Lower lobe of right lung (tissue), 2 donors: Measurements from ENCODE around the gene ZSCAN22. TPM values are rescaled to one million over a fixed set of nuclear protein-coding genes. Genes with fewer than 3 reads are reported as not detected.
A peak's percentile ranks its signal among the peaks of the same experiment; 100 is the strongest.

ENCODE experiments used
- ATAC-seq, 2 donors: fragments of 200-7000 bp; cut with Tn5 transposase; one replicate each; pipeline ENCODE4 v1.9.1; 2020 to 2022; ENCODE audit warnings: mild to moderate bottlenecking in 2 of 2, moderate library complexity in 2 of 2
- DNase-seq: peaks from one replicate; pipeline ENCODE4 v3.0.0-alpha.2; 2020
- H3K27ac ChIP-seq: fragments of 200-600 bp; one replicate; pipeline ENCODE4 v1.8.0; 2022
- H3K27me3 ChIP-seq: fragments of 200-600 bp; one replicate; pipeline ENCODE4 v1.8.0; 2022; ENCODE audit warnings: low read depth
- H3K36me3 ChIP-seq: fragments of 200-600 bp; one replicate; pipeline ENCODE4 v1.8.0; 2022; ENCODE audit warnings: mild to moderate bottlenecking
- H3K4me1 ChIP-seq: fragments of 200-600 bp; one replicate; pipeline ENCODE4 v1.8.0; 2022
- H3K4me3 ChIP-seq: fragments of 200-600 bp; one replicate; pipeline ENCODE4 v1.8.0; 2022; ENCODE audit warnings: mild to moderate bottlenecking
- H3K9me3 ChIP-seq: fragments of 200-600 bp; one replicate; pipeline ENCODE4 v1.8.0; 2022
- intact Hi-C: fragments of 100-400 bp; cut with DNase I; formaldehyde crosslinking; loops from one replicate; pipeline ENCODE4 v1.11.0; 2022
- total RNA-seq: library from RNA; stranded (reverse); fragmentation: NEBNext Ultra II Directional; extraction: Animal tissue kit (Norgen Biotek cat#: 25700); gene quantifications from one replicate; pipeline ENCODE4 v1.2.1, GENCODE V29; 2021
- TF ChIP-seq, protein P1 (sequence below): fragments of 200-600 bp; IDR thresholded peaks from one replicate; pipeline ENCODE4 v1.8.0; 2022; ENCODE audit warnings: antibody characterized with exemption, mild to moderate bottlenecking
- donor health status: DM: no; HTN: yes; CAD: no; lungs with severe emphysema.

Gene ZSCAN22
- total RNA-seq, 1 donor from 2014 or later: 3.6 TPM

DNA sequence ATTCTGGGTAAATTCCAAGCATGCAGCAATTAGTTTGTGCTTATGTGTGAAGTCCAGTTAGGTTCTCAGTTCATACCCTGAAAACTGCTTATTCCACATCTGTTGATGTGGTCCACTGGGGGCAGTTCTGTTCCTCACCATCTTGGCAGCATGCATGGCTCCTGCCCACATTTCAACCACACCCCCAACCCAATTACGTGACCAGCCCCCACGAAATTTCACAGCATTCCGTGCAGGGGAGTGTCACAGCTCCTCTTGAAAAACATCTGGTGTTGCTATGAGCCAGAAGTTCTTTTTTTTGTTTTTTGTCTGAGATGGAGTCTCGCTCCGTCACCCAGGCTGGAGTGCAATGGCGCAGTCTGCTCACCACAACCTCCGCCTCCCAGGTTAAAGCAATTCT, 30.7 kb upstream of the ZSCAN22 start:
- peaks cover 64% of the 10 kb centered on the region for H3K9me3 ChIP-seq
- no peak for ATAC-seq
- intact Hi-C loops: no loop called here

DNA sequence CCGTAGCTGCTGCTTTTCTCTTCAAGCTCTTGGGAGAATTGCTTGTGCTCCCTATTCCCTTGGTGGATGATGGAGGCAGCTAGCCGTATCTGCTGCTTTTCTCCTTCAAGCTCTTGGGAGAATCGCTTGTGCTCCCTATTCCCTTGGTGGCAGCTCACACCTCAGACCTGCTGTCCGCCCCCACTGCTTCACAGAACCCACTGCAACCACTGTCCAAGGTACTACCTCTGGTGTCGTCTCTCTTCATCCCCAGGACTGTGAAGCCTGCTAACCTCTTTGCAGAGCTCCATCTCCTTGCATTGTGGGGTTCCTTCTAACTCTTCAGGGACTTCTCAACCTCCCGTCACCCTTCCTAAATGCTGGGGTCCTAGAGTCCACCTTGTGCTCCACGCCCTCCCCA, 26.2 kb upstream of the ZSCAN22 start:
- DNase-seq (no peak), ATAC-seq (no peak)
- intact Hi-C loops: no loop called here
- no peak overlapping the region for H3K4me3 ChIP-seq
- TF ChIP-seq, protein P1, sequence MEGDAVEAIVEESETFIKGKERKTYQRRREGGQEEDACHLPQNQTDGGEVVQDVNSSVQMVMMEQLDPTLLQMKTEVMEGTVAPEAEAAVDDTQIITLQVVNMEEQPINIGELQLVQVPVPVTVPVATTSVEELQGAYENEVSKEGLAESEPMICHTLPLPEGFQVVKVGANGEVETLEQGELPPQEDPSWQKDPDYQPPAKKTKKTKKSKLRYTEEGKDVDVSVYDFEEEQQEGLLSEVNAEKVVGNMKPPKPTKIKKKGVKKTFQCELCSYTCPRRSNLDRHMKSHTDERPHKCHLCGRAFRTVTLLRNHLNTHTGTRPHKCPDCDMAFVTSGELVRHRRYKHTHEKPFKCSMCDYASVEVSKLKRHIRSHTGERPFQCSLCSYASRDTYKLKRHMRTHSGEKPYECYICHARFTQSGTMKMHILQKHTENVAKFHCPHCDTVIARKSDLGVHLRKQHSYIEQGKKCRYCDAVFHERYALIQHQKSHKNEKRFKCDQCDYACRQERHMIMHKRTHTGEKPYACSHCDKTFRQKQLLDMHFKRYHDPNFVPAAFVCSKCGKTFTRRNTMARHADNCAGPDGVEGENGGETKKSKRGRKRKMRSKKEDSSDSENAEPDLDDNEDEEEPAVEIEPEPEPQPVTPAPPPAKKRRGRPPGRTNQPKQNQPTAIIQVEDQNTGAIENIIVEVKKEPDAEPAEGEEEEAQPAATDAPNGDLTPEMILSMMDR: no peak
- peaks cover 23% of the 10 kb centered on the region for H3K9me3 ChIP-seq
- no peaks in the 10 kb centered on the region for H3K27me3 ChIP-seq
- H3K36me3 ChIP-seq: peaks cover 25% of the 10 kb centered on the region
- H3K4me1 ChIP-seq: peaks cover under 1% of the 10 kb centered on the region
- no peak overlapping the region for H3K27ac ChIP-seq

More for the DNA sequence above, 30.7 kb upstream of the ZSCAN22 start:
- H3K27ac ChIP-seq: no peak overlapping the region
- H3K27me3 ChIP-seq: no peaks in the 10 kb centered on the region
- no peaks in the 10 kb centered on the region for H3K4me1 ChIP-seq
- TF ChIP-seq, protein P1: no peak
- H3K36me3 ChIP-seq: peaks cover 59% of the 10 kb centered on the region
- no peak for DNase-seq
- H3K4me3 ChIP-seq: no peak overlapping the region

DNA sequence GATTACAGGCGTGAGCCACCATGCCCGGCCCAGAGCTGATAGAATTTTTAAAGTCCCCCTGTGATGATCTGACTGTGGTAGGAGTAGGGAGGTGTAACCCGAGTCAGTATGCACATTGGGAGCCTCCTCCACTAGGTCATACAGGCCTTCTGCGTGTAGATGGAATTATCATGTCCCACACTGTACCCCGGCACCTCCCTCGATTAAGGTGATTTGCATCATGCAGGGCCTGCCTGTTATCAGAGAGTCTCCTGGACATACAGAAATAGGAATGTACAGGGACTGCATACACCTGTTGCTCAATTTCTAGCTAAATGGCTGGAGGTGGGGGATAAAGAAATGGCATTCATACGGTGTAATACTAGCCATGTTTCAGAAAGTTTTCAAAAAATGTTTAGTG, 22.5 kb upstream of the ZSCAN22 start:
- Histone ChIP-seq H3K27me3 (no peaks in the 10 kb centered on the region), H3K36me3 (peaks cover 34% of the 10 kb centered on the region), H3K27ac (peak overlapping the region; percentile 94), H3K4me3 (peak overlapping the region; percentile 87), H3K9me3 (peaks cover 4% of the 10 kb centered on the region), H3K4me1 (peaks cover 13% of the 10 kb centered on the region)
- intact Hi-C loops: no loop called here
- TF ChIP-seq, protein P1: no peak
- DNase-seq (no peak), ATAC-seq (no peak)

DNA sequence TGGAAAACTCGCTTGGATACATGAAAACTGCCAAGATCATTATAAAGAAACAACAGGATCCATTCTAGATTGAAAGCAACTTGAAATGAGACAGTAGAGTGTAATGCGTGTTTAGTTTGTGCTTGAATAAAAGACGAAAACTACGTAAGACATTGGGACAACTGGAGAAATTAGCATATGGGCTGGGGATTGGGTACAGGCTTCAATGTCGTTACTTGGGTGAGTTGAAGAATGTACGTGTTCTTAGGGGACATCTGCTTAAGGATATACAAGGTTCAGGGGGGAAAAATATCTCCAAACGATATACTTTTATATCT, 22.1 kb upstream of the ZSCAN22 start:
- DNase-seq (no peak), ATAC-seq (peak; percentile 2 to 26)
- Histone ChIP-seq H3K4me3 (peak overlapping the region; percentile 87), H3K27me3 (no peaks in the 10 kb centered on the region), H3K9me3 (peaks cover 4% of the 10 kb centered on the region), H3K4me1 (peaks cover 13% of the 10 kb centered on the region), H3K36me3 (peaks cover 38% of the 10 kb centered on the region), H3K27ac (peak overlapping the region; percentile 94)
- TF ChIP-seq, protein P1: no peak
- intact Hi-C loops: no loop called here

DNA sequence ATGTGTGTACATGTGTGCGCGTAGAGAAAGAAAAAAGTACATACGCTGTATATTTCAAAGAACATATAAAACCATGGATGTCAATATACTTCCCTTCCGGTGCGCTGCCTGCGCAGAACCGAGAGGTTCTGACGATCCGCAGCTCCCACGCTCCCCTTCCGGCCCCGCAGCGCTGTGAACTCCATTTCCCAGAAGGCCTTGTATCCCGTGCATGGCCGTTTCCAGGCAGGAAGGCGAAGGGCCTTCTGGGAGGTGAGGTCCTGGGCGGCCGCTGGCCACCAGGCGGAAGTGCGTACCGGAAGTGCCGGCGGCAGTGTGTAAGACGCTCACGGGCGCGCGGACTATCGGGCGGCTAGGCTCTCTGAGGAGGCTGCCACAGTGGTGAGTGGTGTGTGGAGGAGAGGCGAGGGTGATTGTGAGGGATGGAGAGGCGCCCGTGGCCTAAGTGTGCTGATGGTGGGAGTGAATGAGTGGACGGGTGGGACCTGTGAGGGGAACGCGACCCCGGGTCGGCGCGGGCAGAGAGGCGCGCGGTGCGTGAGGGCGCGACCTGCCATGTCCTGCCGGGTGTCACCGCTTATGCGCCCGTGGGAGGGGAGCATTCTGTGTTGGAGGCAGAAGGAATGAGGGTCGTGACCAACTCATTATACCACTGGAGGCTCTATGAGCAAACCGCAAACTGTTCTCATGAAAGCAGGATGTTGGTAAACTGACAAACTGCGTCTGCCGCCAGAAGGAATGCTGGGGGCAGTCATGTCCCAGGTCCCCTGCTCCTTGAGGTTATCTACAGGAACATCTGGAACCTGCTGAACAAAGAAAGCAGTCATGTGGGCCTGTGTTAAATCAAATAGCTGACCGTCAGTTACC, 21.5 kb upstream of the ZSCAN22 start, which contains the start of gene ERVK3-1:
Gene ERVK3-1, plus strand, starts transcription at position 313 of the 867 bp plus-strand sequence. CDS start 6,792 bp downstream, outside the sequence.
- H3K27ac ChIP-seq: peak within 1 kb of the TSS; percentile 94
- peaks cover 13% of the 10 kb centered on the region for H3K4me1 ChIP-seq
- peaks cover 4% of the 10 kb centered on the region for H3K9me3 ChIP-seq
- H3K4me3 ChIP-seq: peak within 1 kb of the TSS; percentile 87
- TF ChIP-seq, protein P1: no peak
- no peaks in the 10 kb centered on the region for H3K27me3 ChIP-seq
- DNase-seq: peak; percentile 99
- H3K36me3 ChIP-seq: peaks cover 39% of the 10 kb centered on the region
- ATAC-seq: peak; percentile 100
- intact Hi-C loops: no loop called here
